T-helper 1 cell treated with Interleukin-12 subunit alpha and Interleukin-12 subunit beta and Interleukin-4 antibody, amounts not matched to agents 30 μg/mL and 1 μg/mL, for 36 hours (primary cell): Measurements from ENCODE around the gene HERC6.

Experiments used
- H3K27ac Mint-ChIP-seq: one replicate; pipeline ENCODE4 v1.8.0; 2021; ENCODE audit warnings: mild to moderate bottlenecking, mixed read lengths
- H3K27me3 Mint-ChIP-seq: one replicate; pipeline ENCODE4 v1.8.0; 2021; ENCODE audit warnings: low read depth, mixed read lengths
- H3K36me3 Mint-ChIP-seq: one replicate; pipeline ENCODE4 v1.8.0; 2021; ENCODE audit warnings: low read depth, mixed read lengths
- H3K4me1 Mint-ChIP-seq: one replicate; pipeline ENCODE4 v1.8.0; 2021; ENCODE audit warnings: low read depth, mixed read lengths
- H3K4me3 Mint-ChIP-seq: one replicate; pipeline ENCODE4 v1.8.0; 2021; ENCODE audit warnings: mild to moderate bottlenecking, moderate library complexity, mixed read lengths
- H3K9me3 Mint-ChIP-seq: one replicate; pipeline ENCODE4 v1.8.0; 2021; ENCODE audit warnings: mixed read lengths

The HERC6 gene

DNA sequence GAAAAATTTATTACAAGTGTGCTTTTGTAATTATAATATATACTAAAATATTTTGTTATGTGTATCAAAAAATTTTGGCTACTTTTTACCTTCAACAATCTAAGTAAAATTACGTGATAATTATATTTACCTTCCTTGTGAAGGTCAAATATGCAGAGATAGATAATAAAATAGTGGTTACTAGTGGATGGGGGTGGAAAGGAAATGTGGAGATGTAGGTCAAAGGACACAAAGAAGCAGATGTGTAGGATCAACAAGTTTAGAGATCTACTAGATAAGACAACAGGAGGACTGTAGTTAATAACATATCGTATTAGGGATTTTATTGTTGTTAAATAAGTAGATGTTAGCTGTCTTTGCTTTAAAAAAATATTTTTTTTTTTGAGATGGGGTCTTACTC lies 99.6 kb downstream of the HERC6 start:
- H3K4me1 Mint-ChIP-seq: peaks cover 6% of the 10 kb centered on the region
- H3K9me3 Mint-ChIP-seq: no peaks in the 10 kb centered on the region
- no peak overlapping the region for H3K27ac Mint-ChIP-seq
- H3K36me3 Mint-ChIP-seq: peaks cover 40% of the 10 kb centered on the region
- no peaks in the 10 kb centered on the region for H3K27me3 Mint-ChIP-seq
- H3K4me3 Mint-ChIP-seq: no peak overlapping the region

DNA sequence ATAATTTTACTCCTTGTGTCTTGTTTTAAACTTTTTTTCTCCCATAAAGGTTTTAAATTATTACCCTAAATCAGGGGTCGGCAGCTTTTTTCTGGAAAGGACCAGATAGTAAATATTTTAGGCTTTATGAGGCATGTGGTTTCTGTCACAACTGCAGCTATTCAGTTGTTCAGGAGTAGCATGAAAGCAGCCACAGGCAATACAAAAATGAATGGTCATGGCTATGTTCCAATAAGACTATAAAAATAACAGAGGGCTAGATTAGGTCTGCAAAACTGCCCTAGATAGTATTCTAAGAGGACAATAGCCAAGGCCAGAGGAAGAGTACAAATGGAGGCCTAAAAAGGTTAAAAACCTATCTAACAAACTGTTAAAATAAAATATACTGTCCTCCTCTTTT lies 102.9 kb downstream of the HERC6 start:
- peaks cover 8% of the 10 kb centered on the region for H3K4me1 Mint-ChIP-seq
- H3K9me3 Mint-ChIP-seq: no peaks in the 10 kb centered on the region
- H3K4me3 Mint-ChIP-seq: no peak overlapping the region
- H3K36me3 Mint-ChIP-seq: peaks cover 36% of the 10 kb centered on the region
- H3K27me3 Mint-ChIP-seq: no peaks in the 10 kb centered on the region
- no peak overlapping the region for H3K27ac Mint-ChIP-seq

DNA sequence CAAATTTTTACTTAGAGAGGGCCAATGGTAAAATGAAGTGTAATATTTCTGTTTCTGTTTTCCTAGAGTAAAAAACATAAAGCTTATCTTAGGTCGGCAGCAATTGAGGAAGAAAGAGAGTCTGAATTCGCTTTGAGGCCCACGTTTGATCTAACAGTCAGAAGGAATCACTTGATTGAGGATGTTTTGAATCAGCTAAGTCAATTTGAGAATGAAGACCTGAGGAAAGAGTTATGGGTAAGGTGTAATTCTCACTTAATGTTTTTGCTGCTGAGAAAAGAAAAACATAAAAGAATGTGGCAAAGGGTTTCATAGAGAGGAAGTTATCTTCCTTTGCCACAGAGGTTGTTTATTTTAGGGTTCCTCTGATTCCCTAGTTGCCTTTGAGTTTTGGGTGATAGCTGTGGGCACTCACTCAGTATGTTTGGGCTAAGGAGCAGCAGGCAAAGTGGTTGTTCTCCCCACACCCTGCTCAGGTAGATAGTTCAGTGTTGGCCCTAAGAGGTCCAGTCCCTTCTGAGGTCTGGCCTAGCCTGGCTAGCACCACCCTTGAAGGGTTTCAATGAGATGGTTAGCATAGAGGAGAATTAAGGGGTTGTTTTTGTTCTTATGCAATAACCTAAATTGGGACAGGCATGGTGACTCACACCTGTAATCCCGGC lies 110.6 kb downstream of the HERC6 start:
- Mint-ChIP-seq H3K4me1 (peaks cover 13% of the 10 kb centered on the region), H3K27me3 (no peaks in the 10 kb centered on the region), H3K36me3 (peaks cover 45% of the 10 kb centered on the region), H3K9me3 (no peaks in the 10 kb centered on the region), H3K27ac (peak overlapping the region; percentile 73), H3K4me3 (no peak overlapping the region)
